DND-41 (cell line): ENCODE measurements around the gene DKK1.

ENCODE experiments used
- ATAC-seq: fragments of 200-7000 bp; cut with Tn5 transposase; 3 replicates; pipeline ENCODE4 v1.9.1; 2021; ENCODE audit warnings: low read depth; ENCODE audit not compliant: insufficient read depth
- DNase-seq: peaks from one replicate; pipeline ENCODE4 v3.0.0-alpha.2; 2020
- H2AFZ ChIP-seq: 2 replicates; pipeline ENCODE4 v1.6.0; 2012; ENCODE audit warnings: low read depth, low read length
- H3K27ac ChIP-seq: 2 replicates; pipeline ENCODE4 v1.5.1; 2012; ENCODE audit warnings: low read length, inconsistent platforms
- H3K27me3 ChIP-seq: fragments of 200-600 bp; sonication (generic); 2 replicates; pipeline ENCODE4 v1.6.0; 2012; ENCODE audit warnings: low read length, mild to moderate bottlenecking, inconsistent platforms; ENCODE audit not compliant: insufficient read depth, poor library complexity
- H3K36me3 ChIP-seq: 2 replicates; pipeline ENCODE4 v1.5.1; 2012; ENCODE audit warnings: low read length, inconsistent platforms; ENCODE audit not compliant: insufficient read depth
- H3K4me1 ChIP-seq: 2 replicates; pipeline ENCODE4 v1.5.1; 2012; ENCODE audit warnings: mild to moderate bottlenecking, low read length; ENCODE audit not compliant: insufficient read depth
- H3K4me2 ChIP-seq: 2 replicates; pipeline ENCODE4 v1.6.0; 2012; ENCODE audit warnings: mild to moderate bottlenecking, moderate library complexity, low read length, inconsistent platforms; ENCODE audit not compliant: insufficient read depth
- H3K4me3 ChIP-seq, 2 experiments: fragments of 200-600 bp in 1 of 2; shearing (Covaris generic) in 1 of 2; 2 replicates each; pipeline ENCODE4 v1.5.1; 2012 to 2016; ENCODE audit warnings: inconsistent platforms in 2 of 2, low read length in 2 of 2, mild to moderate bottlenecking in 2 of 2, low read depth in 1 of 2, moderate library complexity in 1 of 2
- H3K79me2 ChIP-seq: 2 replicates; pipeline ENCODE4 v1.6.0; 2012; ENCODE audit warnings: low read length, inconsistent platforms; ENCODE audit not compliant: insufficient read depth
- H3K9ac ChIP-seq: 2 replicates; pipeline ENCODE4 v1.6.0; 2012; ENCODE audit warnings: low read depth, mild to moderate bottlenecking, inconsistent platforms, low read length, moderate library complexity
- H3K9me3 ChIP-seq: 2 replicates; pipeline ENCODE4 v1.5.1; 2012; ENCODE audit warnings: low read length, moderate library complexity, mild to moderate bottlenecking, inconsistent platforms; ENCODE audit not compliant: insufficient read depth, severe bottlenecking
- H4K20me1 ChIP-seq: 2 replicates; pipeline ENCODE4 v1.6.0; 2012; ENCODE audit warnings: low read length; ENCODE audit not compliant: insufficient read depth
- EZH2 ChIP-seq: IDR thresholded peaks from 3 replicates; pipeline ENCODE4 v1.6.1; 2012; ENCODE audit warnings: borderline replicate concordance, low read depth, mild to moderate bottlenecking, moderate library complexity, low read length, inconsistent platforms; ENCODE audit not compliant: severe bottlenecking
- TF ChIP-seq, protein P1 (sequence below): IDR thresholded peaks from 2 replicates; pipeline ENCODE4 v1.5.1; 2012; ENCODE audit warnings: borderline replicate concordance, low read length, moderate library complexity, mild to moderate bottlenecking; ENCODE audit not compliant: poor library complexity, severe bottlenecking; ENCODE audit errors: extremely low read depth

The DKK1 gene

DNA sequence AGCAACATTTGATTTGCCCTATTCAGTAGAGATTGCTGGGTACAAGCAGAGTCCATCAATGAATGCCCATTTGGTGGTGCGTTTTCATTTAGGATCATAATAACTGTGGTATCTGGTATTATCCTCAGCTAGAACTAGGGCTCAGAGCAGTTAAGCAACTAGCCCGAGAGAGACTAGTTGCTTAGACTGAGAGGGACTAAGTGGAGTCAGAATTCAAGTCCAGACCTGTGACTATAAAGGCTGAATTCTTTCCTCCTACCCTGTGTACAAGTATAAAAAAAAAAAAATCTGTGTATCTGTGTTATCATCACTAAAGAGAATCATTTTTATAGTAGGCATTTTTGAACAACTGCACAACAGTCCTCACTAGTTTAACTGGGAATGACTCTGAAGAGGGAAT is 45.3 kb upstream of the DKK1 start:
- H4K20me1 ChIP-seq: no peaks in the 10 kb centered on the region
- H3K27ac ChIP-seq: no peak overlapping the region
- H3K36me3 ChIP-seq: no peaks in the 10 kb centered on the region
- no peak overlapping the region for H2AFZ ChIP-seq
- no peak overlapping the region for H3K4me3 ChIP-seq
- TF ChIP-seq EZH2: no peak
- TF ChIP-seq, protein P1, sequence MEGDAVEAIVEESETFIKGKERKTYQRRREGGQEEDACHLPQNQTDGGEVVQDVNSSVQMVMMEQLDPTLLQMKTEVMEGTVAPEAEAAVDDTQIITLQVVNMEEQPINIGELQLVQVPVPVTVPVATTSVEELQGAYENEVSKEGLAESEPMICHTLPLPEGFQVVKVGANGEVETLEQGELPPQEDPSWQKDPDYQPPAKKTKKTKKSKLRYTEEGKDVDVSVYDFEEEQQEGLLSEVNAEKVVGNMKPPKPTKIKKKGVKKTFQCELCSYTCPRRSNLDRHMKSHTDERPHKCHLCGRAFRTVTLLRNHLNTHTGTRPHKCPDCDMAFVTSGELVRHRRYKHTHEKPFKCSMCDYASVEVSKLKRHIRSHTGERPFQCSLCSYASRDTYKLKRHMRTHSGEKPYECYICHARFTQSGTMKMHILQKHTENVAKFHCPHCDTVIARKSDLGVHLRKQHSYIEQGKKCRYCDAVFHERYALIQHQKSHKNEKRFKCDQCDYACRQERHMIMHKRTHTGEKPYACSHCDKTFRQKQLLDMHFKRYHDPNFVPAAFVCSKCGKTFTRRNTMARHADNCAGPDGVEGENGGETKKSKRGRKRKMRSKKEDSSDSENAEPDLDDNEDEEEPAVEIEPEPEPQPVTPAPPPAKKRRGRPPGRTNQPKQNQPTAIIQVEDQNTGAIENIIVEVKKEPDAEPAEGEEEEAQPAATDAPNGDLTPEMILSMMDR: no peak
- no peaks in the 10 kb centered on the region for H3K4me1 ChIP-seq
- no peaks in the 10 kb centered on the region for H3K79me2 ChIP-seq
- ATAC-seq (no peak), DNase-seq (no peak)
- no peak overlapping the region for H3K9ac ChIP-seq
- no peaks in the 10 kb centered on the region for H3K9me3 ChIP-seq
- H3K4me2 ChIP-seq: no peak overlapping the region
- no peaks in the 10 kb centered on the region for H3K27me3 ChIP-seq

GRCh38 chr10:52269233-52269632 is 44.8 kb upstream of the DKK1 start:
- H3K9ac ChIP-seq: no peak overlapping the region
- no peak for TF ChIP-seq EZH2
- TF ChIP-seq, protein P1: no peak

GRCh38 chr10:52276163-52276562 is 37.9 kb upstream of the DKK1 start:
- Histone ChIP-seq H3K4me3 (no peak overlapping the region), H3K27ac (no peak overlapping the region), H2AFZ (no peak overlapping the region), H3K4me2 (no peak overlapping the region), H3K79me2 (no peaks in the 10 kb centered on the region), H4K20me1 (no peaks in the 10 kb centered on the region), H3K27me3 (no peaks in the 10 kb centered on the region), H3K36me3 (no peaks in the 10 kb centered on the region), H3K4me1 (no peaks in the 10 kb centered on the region), H3K9me3 (no peaks in the 10 kb centered on the region), H3K9ac (no peak overlapping the region)
- ATAC-seq (no peak), DNase-seq (no peak)
- TF ChIP-seq, protein P1: no peak
- no peak for TF ChIP-seq EZH2

More at GRCh38 chr10:52269233-52269632, 44.8 kb upstream of the DKK1 start:
- H3K36me3 ChIP-seq: no peaks in the 10 kb centered on the region
- H3K4me1 ChIP-seq: no peaks in the 10 kb centered on the region
- H2AFZ ChIP-seq: no peak overlapping the region
- H3K4me2 ChIP-seq: no peak overlapping the region
- H3K79me2 ChIP-seq: no peaks in the 10 kb centered on the region
- no peak for DNase-seq
- no peaks in the 10 kb centered on the region for H4K20me1 ChIP-seq
- no peak overlapping the region for H3K4me3 ChIP-seq
- no peaks in the 10 kb centered on the region for H3K27me3 ChIP-seq
- ATAC-seq: no peak
- no peaks in the 10 kb centered on the region for H3K9me3 ChIP-seq
- H3K27ac ChIP-seq: no peak overlapping the region

DNA sequence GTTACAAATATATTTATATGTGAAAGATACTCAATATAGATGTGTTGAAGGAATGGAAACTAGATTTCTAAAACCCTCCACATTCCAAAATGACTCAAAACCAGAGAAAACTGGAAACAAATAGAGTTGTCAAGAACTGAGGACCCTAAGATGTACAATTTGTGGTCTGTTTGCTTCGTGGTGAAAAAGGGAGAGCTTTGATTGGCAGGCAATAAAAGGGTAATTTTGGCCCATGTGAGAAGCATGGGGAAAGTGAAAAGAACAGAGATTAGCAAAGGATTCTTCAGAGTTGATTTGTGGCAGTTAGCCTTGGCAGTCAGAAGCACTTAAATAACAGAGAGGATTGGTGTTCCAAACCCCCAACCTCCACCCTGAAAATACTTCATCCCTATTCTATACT is 37.1 kb upstream of the DKK1 start:
- no peak overlapping the region for H3K4me3 ChIP-seq
- no peaks in the 10 kb centered on the region for H4K20me1 ChIP-seq
- TF ChIP-seq EZH2: no peak
- TF ChIP-seq, protein P1: no peak
- DNase-seq: no peak
- ATAC-seq: no peak
- H3K27ac ChIP-seq: no peak overlapping the region
- no peaks in the 10 kb centered on the region for H3K36me3 ChIP-seq
- no peaks in the 10 kb centered on the region for H3K79me2 ChIP-seq
- H3K4me2 ChIP-seq: no peak overlapping the region
- H3K9me3 ChIP-seq: no peaks in the 10 kb centered on the region
- H2AFZ ChIP-seq: no peak overlapping the region
- no peaks in the 10 kb centered on the region for H3K27me3 ChIP-seq
- H3K9ac ChIP-seq: no peak overlapping the region
- H3K4me1 ChIP-seq: no peaks in the 10 kb centered on the region
